SU-DHL-6 (cell line): ENCODE results near the gene XPNPEP2.
A peak's percentile ranks its signal among the peaks of the same experiment; 100 is the strongest.

Experiments
- H2AFZ ChIP-seq: fragments of 200-600 bp; sonication (generic); 2 replicates; pipeline ENCODE4 v1.6.1; 2014; ENCODE audit warnings: low read depth, mild to moderate bottlenecking, moderate library complexity, mixed read lengths, antibody characterized with exemption, low read length; ENCODE audit not compliant: severe bottlenecking
- H3F3A ChIP-seq: fragments of 200-600 bp; shearing (Covaris generic); 2 replicates; pipeline ENCODE4 v1.6.0; 2016; ENCODE audit warnings: antibody characterized with exemption, mild to moderate bottlenecking; ENCODE audit not compliant: insufficient read depth
- H3K27ac ChIP-seq: fragments of 200-600 bp; sonication (generic); 2 replicates; pipeline ENCODE4 v1.5.1; 2016; ENCODE audit warnings: low read depth, mild to moderate bottlenecking, low read length, moderate library complexity, mixed read lengths
- H3K27me3 ChIP-seq: fragments of 200-600 bp; sonication (generic), shearing (Covaris generic); 2 replicates; pipeline ENCODE4 v1.6.0; 2014; ENCODE audit warnings: mild to moderate bottlenecking, low read length
- H3K36me3 ChIP-seq: fragments of 200-600 bp; sonication (generic); 2 replicates; pipeline ENCODE4 v1.6.1; 2014; ENCODE audit warnings: mild to moderate bottlenecking, low read length, mixed read lengths
- H3K4me2 ChIP-seq: fragments of 300-600, 200-600 bp; shearing (Covaris generic), sonication (generic); 2 replicates; pipeline ENCODE4 v1.6.0; 2014; ENCODE audit warnings: low read length, low read depth, mild to moderate bottlenecking; ENCODE audit not compliant: poor library complexity, severe bottlenecking
- H3K4me3 ChIP-seq: fragments of 200-600 bp; sonication (generic); 2 replicates; pipeline ENCODE4 v1.5.1; 2014; ENCODE audit warnings: antibody characterized with exemption, low read length, mild to moderate bottlenecking, mixed read lengths; ENCODE audit not compliant: insufficient read depth, poor library complexity, severe bottlenecking
- H3K79me2 ChIP-seq: fragments of 200-600 bp; sonication (generic); 2 replicates; pipeline ENCODE4 v1.6.1; 2014; ENCODE audit warnings: mild to moderate bottlenecking, low read length, moderate library complexity; ENCODE audit not compliant: insufficient read depth
- H3K9ac ChIP-seq: fragments of 200-600 bp; sonication (generic); 2 replicates; pipeline ENCODE4 v1.7.0; 2014; ENCODE audit warnings: mild to moderate bottlenecking, low read length
- H3K9me2 ChIP-seq: fragments of 200-600 bp; sonication (generic); replicated peaks from 2 replicates; pipeline ENCODE4 v1.6.1; 2014; ENCODE audit warnings: low read length; ENCODE audit not compliant: insufficient read depth
- H3K9me3 ChIP-seq: fragments of 200-600 bp; sonication (generic); 2 replicates; pipeline ENCODE4 v1.6.1; 2014; ENCODE audit warnings: low read length, mixed read lengths; ENCODE audit not compliant: insufficient read depth
- H4K20me1 ChIP-seq: fragments of 200-600 bp; sonication (generic); 2 replicates; pipeline ENCODE4 v1.6.1; 2014; ENCODE audit warnings: low read depth, mild to moderate bottlenecking, antibody characterized with exemption, low read length, moderate library complexity, mixed read lengths
- CTCF ChIP-seq: fragments of 200-600 bp; sonication (generic); IDR thresholded peaks from one replicate; pipeline ENCODE4 v1.5.1; 2017; ENCODE audit warnings: antibody characterized with exemption, mild to moderate bottlenecking, low read length, moderate library complexity; ENCODE audit not compliant: insufficient read depth, poor library complexity, severe bottlenecking
- EZH2phosphoT487 ChIP-seq: fragments of 200-600 bp; sonication (generic), shearing (Covaris generic); conservative IDR thresholded peaks from 2 replicates; pipeline ENCODE4 v1.6.1; 2018; ENCODE audit warnings: mild to moderate bottlenecking, antibody characterized with exemption, low read length, moderate library complexity, mixed read lengths

The XPNPEP2 gene

GRCh38 chrX:129726307-129727111 is 12.3 kb upstream of the XPNPEP2 start:
- Histone ChIP-seq H4K20me1 (no peaks in the 10 kb centered on the region), H3K36me3 (no peaks in the 10 kb centered on the region), H3K9ac (no peak overlapping the region), H3K79me2 (no peaks in the 10 kb centered on the region), H3F3A (no peaks in the 10 kb centered on the region), H3K27ac (no peak overlapping the region), H3K4me3 (no peak overlapping the region), H3K27me3 (no peaks in the 10 kb centered on the region), H2AFZ (no peak overlapping the region), H3K4me2 (no peak overlapping the region), H3K9me2 (no peaks in the 10 kb centered on the region), H3K9me3 (no peaks in the 10 kb centered on the region)
- TF ChIP-seq EZH2phosphoT487 (no peak), CTCF (peak; percentile 54)

GRCh38 chrX:129728061-129728460 is 10.7 kb upstream of the XPNPEP2 start:
- TF ChIP-seq EZH2phosphoT487 (no peak), CTCF (no peak)

GRCh38 chrX:129731228-129731627 is 7.6 kb upstream of the XPNPEP2 start:
- no peaks in the 10 kb centered on the region for H3K79me2 ChIP-seq
- no peaks in the 10 kb centered on the region for H3K27me3 ChIP-seq

More at GRCh38 chrX:129728061-129728460, 10.7 kb upstream of the XPNPEP2 start:
- Histone ChIP-seq H3K79me2 (no peaks in the 10 kb centered on the region), H3K27ac (no peak overlapping the region), H3K36me3 (no peaks in the 10 kb centered on the region), H3F3A (no peaks in the 10 kb centered on the region), H3K4me3 (no peak overlapping the region), H3K9ac (no peak overlapping the region), H3K9me3 (no peaks in the 10 kb centered on the region), H4K20me1 (no peaks in the 10 kb centered on the region), H2AFZ (no peak overlapping the region), H3K4me2 (no peak overlapping the region), H3K9me2 (no peaks in the 10 kb centered on the region), H3K27me3 (no peaks in the 10 kb centered on the region)

More at GRCh38 chrX:129731228-129731627, 7.6 kb upstream of the XPNPEP2 start:
- Histone ChIP-seq H3K27ac (no peak overlapping the region), H3K36me3 (no peaks in the 10 kb centered on the region), H3K4me3 (no peak overlapping the region), H3K4me2 (no peak overlapping the region), H3F3A (no peaks in the 10 kb centered on the region), H3K9ac (no peak overlapping the region), H3K9me3 (no peaks in the 10 kb centered on the region), H4K20me1 (no peaks in the 10 kb centered on the region), H3K9me2 (no peaks in the 10 kb centered on the region), H2AFZ (no peak overlapping the region)
- TF ChIP-seq CTCF, result no peak
- no peak for TF ChIP-seq EZH2phosphoT487
